SIG-M5 (cell line): ENCODE results near the gene SLC22A17.
"Not testable (repeated sequence)": the region's sequence is repeated elsewhere in the genome, so short reads cannot be mapped to it uniquely, and the experiment has no call there.

Experiments
- DNase-seq: peaks from one replicate; lab custom pipeline; 2025; lab: John Stamatoyannopoulos, UW

The SLC22A17 gene

DNA sequence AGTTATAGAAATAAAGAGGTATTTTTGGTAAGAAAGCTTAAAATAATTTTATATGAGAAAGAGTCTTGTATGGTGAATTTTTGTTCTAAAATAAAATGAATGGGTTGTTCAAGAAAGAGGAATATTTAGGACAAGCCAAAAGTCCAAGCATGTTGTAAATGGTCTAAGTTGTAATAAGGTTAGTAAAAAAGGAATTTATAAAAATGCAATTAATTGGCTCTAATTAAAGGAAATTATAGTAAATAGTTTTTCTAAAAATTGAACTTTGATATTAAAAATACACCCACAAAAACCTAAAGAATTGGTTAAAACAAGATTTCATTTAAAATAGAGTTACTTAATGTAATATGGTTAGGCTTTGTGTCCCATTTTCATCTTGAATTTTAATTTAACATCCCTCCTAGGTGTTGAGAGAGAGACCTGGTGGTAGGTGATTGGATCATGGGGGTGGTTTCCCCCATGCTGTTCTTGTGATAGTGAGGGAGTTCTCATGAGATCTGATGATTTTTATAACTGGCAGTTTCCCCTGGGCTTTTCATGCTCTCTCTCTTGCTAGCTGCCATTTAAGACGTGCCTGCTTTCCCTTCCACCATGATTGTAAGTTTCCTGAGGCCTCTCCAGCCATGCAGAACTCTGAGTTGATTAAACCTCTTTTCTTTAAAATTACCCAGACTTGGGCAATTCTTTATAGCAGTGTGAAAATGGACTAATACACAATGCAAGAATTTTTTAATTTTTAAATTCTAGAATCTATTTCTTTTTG lies 13.0 kb downstream of the SLC22A17 start:
- DNase-seq = no peak

DNA sequence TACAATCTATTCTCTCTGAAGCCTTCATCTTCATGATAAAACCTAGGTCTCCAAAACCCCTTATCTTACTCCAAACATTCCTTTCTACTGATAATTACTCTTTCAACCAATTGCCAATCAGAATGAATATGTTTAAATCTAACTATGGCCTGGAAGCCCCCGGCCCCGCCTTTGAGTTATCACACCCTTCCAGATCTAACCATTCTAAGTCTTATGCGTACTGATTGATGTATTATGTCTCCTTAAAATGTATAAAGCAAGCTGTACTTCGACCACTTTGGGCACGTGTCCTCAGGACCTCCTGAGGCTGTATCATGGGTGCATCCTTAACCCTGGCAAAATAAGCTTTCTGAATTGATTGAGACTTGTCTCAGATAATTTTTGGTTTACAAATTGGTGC lies 17.1 kb downstream of the SLC22A17 start:
- no peak for DNase-seq

DNA sequence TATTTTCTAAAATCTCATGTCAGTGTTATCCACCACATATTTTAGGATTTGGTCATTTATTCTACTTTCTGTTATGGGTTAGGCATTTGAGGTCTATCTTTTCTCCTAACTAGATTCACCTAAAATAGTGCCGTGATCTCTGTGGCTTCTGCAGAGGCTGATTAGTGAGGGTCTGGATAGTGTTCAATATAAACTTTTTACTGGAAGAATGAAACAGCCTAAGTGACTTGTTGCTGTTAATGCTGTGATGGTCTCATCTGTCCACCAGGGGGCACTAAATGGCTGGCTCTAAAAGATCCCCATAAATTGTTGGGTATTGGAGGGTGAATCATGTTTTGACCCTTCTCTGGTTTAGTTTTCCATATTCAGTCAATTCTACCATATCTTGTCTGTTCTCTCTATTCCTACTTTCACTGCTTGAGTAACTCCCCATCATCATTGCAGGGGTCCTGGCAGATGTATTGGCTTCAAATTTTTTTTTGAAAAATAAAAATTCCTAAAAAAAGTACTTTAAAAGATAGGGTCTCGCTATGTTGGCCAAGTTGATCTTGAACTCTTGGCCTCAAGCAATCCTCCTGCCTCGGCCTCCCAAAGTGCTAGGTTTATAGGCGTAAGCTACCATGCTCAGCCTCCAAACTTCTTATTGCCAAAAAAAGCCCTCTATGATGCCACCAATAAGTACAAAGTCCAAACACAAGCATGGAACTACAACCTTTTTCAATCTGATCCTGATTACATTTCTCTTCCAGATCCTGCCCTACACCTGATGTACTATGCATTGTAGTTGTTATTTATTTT lies 24.5 kb downstream of the SLC22A17 start:
- no peak for DNase-seq

DNA sequence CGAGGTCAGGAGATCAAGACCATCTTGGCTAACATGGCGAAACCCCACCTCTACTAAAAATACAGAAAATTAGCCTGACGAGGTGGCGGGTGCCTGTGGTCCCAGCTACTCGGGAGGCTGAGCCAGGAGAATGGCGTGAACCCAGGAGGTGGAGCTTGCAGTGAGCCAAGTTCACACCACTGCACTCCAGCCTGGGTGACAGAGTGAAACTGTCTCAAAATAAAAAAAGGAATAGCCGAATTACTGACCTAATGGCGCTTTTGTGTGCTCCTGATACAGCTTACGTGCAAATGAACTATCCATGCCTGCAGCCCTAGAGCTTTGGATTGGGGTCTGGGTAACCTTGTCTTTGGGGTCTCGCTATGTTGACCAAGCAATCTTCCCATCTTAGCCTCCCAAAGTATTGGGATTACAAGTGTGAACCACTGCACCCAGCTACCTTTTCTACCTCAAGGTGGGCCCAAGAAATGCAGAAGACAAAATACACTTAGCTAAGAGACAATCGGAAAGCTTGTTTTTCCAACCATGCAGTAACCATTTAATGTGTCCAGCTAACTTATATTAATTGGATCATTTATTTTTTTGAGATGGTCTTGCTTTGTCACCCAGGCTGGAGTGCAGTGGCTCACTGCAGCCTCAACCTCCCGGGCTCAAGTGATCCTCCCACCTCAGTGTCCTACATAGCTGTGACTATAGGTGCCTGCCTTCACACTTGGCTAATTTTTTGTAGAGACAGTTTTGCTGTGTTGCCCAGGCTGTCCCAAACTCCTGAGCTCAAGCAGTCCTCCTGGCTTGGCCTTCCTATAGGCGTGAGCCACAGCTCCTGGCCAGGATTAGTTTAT lies 26.0 kb downstream of the SLC22A17 start:
- DNase-seq = no peak

DNA sequence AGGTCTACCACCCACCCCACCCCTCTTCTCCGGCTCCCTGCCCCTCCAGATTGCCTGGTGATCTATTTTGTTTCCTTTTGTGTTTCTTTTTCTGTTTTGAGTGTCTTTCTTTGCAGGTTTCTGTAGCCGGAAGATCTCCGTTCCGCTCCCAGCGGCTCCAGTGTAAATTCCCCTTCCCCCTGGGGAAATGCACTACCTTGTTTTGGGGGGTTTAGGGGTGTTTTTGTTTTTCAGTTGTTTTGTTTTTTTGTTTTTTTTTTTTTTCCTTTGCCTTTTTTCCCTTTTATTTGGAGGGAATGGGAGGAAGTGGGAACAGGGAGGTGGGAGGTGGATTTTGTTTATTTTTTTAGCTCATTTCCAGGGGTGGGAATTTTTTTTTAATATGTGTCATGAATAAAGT lies 26.9 kb downstream of the SLC22A17 start:
- DNase-seq = not testable (repeated sequence)

DNA sequence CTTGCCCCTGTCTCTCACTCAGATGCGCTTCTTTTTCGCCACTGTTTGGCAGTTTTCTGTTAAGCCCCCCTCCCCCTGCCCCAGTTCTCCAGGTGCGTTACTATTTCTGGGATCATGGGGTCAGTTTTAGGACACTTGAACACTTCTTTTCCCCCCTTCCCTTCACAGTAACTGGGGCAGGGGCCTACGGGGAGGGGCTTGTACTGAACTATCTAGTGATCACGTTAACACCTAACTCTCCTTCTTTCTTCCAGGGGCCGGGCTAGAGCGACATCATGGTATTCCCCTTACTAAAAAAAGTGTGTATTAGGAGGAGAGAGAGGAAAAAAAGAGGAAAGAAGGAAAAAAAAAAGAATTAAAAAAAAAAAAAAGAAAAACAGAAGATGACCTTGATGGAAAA lies 27.7 kb downstream of the SLC22A17 start:
- DNase-seq = no peak

DNA sequence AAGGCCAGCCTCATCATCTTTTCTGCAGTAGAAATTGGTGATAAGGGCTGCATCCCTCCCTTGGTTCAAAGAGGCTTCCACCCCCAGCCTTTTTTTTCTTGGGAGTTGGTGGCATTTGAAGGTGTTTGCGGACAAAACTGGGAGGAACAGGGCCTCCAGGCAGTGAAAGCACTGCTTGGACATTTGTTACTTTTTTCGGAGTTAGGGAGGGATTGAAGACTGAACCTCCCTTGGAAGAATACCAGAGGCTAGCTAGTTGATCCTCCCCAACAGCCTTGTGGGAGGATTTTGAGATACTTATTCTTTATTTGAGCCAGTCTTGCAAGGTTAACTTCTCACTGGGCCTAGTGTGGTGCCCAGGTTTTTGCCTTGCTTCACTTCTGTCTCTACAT lies 28.2 kb downstream of the SLC22A17 start:
- no peak for DNase-seq

DNA sequence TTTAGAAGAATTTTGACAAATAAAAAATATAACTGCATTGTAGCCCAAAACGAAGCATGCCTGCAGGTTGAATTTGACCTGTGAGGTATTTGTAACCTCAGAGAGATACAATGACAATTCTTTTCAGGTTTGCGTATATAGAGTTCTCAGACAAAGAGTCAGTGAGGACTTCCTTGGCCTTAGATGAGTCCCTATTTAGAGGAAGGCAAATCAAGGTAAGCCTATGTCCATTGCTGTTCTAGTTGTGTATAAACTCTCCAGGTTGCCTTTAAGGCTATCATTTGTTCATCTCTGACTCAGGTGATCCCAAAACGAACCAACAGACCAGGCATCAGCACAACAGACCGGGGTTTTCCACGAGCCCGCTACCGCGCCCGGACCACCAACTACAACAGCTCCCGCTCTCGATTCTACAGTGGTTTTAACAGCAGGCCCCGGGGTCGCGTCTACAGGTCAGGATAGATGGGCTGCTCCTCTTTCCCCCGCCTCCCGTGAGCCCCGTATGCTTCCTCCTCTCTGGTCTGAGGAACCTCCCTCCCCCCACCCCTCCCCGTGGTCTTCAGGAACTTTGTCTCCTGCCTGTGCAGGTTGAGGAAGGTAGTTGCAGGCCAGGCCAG lies 28.7 kb downstream of the SLC22A17 start:
- no peak for DNase-seq

DNA sequence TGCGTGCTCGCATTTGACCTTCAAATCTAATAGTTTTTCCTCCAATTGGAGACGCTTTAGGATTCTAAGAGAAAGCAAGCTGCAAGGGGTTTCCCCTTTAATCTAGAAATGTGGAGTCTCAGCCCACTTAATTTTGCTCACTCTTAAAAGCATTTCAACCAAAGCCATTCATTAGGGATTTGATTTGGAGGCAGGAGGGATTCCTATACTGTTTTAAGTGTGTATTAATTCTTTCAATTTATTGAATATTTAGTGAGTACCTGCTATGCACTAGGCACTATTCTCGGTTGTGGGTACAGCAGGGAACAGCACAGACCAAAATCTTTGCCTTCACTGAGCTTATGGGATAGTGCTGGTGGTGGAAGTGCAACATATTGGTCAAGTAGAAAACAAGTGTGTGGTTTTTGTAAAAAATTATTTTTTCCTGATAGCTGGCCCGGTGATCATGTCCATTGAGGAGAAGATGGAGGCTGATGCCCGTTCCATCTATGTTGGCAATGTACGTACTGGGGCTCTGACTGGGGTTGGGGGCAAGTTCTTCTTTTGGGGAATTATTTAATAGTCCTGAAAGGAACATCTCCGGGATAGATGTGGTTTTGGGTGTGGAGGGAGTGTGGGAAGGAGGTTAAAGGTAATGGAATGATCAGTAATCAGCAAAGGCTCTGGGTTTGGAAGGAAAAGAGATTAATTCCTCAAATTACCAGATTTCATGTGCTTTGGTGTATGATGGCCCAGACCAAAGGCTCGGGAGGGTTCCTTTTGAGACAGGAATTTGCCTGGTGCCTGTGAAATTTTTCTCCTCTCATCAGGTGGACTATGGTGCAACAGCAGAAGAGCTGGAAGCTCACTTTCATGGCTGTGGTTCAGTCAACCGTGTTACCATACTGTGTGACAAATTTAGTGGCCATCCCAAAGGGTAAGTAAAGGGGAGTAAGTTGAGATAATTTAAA lies 29.8 kb downstream of the SLC22A17 start:
- no peak for DNase-seq

DNA sequence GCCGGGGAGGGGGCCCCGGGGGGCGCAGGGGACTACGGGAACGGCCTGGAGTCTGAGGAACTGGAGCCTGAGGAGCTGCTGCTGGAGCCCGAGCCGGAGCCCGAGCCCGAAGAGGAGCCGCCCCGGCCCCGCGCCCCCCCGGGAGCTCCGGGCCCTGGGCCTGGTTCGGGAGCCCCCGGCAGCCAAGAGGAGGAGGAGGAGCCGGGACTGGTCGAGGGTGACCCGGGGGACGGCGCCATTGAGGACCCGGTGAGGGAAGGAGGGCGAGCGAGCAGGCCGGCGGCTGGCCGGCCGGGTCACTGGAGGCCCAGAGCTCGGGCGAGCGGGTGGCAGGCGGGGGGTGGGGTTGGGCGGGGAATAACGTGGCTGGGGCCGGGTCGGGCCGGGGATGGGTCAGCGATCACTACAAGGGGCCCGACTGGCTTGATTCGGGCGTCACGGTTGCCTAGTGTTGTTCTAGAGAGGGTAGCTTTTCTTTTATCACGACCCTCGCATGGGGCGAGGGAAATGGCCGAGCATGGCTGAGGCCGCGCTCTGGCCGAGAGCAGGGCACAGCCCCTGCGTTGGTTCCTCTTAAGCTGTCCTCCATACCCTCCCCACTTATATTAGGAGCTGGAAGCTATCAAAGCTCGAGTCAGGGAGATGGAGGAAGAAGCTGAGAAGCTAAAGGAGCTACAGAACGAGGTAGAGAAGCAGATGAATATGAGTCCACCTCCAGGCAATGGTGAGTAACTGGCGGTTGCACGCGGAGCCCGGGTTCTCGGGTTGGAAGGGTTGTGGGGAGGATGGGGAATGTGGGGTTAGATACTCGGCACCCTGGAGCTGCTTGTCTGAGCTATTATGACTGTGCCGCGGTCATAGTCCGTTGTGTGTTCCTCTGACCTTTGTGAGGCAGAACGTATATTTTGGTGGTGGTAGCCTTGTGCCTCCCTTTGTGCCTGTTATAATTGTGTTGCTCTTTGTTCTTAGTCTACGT lies 30.8 kb downstream of the SLC22A17 start:
- no peak for DNase-seq

DNA sequence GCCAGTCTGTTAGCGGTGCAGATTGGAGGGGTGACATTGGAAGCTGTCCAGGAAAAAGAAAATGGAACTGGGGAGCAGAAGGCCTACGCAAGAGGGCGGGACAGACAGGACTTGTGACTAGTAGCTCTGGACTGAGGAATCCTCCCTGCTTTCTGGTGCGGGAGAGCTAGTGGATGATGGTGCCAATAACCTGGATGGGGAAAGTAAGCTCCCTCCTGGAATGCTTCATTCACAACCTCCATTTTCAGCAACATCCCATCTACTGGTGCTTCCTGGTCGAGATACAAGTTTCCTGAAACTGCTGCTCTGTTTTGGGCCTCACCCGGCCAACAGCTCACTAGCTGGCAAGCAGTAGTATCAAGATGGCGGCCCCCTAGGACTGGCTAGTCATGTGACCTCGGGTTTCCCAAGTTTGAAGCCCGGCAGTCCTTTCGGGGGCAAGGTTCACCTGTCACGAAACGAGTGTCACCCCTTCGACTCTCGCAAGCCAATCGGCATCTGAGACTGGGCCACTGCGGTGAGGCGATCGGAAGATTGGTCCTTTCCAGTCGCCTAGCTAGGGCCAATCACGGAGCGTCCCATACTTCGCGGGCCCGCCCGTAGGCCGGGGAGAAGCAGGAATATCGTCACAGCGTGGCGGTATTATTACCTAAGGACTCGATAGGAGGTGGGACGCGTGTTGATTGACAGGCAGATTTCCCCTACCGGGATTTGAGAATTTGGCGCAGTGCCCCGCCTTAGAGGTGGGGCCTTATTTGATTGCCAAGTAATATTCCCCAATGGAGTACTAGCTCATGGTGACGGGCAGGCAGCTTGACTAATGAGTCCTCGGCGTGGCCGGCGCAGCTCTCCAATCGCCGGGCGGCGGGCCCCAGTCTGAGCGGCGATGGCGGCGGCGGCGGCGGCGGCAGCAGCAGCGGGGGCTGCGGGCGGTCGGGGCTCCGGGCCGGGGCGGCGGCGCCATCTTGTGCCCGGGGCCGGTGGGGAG lies 31.8 kb downstream of the SLC22A17 start, which contains the start of gene PABPN1:
Gene PABPN1 (plus strand): TSS at position 874 of the 988 bp plus-strand sequence. CDS start 13 bp downstream, at position 887.
- DNase-seq = peak; percentile 98

DNA sequence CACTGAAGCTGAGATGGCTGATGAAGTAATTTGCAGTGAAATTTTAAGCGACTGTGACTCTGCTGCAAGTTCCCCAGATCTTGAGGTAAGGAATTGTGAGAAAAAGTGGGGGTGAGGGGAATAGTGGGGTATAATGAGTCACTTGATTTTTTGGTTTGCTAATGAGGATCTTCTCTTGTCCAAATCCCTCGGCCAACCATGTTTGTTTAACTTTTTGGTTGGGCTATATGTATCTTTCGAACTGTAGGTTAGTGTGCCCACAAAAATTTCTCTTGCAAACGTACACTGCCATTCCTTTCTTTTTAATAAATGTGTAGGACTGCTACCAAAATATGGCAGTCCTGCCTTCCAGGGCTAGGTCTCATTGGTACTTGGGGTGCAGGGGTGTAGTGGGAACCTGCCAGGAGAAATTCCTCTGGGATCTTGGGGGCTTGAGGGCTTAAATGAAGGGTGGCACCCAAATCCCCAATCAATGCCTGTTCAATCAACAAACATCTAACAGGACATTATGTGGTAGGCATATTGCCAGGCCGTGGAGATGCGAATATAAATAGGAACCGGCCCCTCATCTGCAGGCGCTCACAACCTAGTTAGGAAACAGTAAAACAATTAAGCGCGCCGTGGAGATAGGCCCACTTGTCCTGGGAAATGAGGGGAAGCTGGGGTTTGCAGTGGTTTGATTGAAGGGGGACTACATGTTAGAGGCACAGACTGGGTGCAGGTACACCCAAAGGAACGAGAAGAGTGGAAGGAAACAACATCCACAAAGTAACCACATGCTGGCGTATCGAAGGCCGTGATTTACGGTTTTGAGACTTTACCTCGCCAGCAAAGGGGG lies 32.7 kb downstream of the SLC22A17 start:
- DNase-seq = no peak

DNA sequence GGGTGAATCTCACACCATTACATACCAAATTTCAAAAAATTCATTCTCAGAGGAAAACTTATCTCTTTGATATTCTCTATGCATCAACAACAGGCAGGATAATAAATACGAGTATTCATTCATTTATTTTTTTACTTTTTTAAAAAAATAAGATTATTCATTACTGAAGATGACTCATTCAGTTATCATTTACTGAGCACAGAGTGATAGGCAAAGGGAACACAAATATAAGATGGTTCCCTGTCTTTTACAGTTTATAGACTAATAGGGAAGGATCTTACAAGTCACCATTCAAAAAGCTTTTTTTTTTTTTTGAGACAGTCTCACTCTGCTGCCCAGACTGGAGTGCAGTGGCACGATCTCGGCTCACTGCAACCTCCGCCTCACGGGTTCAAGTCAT lies 36.4 kb downstream of the SLC22A17 start:
- no peak for DNase-seq

DNA sequence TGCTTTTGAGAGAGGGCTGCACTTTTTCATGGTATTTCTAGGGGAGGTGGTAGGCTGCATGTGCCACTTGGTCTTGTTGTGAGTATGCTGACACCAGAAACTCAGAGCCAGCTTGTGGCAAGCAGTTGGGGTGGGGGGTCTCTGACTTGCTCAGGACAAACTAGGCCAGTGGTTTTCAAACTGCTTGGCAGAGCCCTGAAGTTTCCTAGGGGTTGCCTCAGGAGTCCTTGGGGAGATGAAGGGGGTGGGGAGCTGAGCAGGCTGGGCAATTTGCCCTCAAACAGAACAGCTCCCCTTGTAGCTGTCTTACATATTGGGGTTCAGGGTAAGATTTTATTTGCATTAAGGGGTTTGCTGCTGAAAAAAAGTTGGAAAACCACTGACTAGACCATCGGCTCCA lies 42.1 kb downstream of the SLC22A17 start:
- no peak for DNase-seq

DNA sequence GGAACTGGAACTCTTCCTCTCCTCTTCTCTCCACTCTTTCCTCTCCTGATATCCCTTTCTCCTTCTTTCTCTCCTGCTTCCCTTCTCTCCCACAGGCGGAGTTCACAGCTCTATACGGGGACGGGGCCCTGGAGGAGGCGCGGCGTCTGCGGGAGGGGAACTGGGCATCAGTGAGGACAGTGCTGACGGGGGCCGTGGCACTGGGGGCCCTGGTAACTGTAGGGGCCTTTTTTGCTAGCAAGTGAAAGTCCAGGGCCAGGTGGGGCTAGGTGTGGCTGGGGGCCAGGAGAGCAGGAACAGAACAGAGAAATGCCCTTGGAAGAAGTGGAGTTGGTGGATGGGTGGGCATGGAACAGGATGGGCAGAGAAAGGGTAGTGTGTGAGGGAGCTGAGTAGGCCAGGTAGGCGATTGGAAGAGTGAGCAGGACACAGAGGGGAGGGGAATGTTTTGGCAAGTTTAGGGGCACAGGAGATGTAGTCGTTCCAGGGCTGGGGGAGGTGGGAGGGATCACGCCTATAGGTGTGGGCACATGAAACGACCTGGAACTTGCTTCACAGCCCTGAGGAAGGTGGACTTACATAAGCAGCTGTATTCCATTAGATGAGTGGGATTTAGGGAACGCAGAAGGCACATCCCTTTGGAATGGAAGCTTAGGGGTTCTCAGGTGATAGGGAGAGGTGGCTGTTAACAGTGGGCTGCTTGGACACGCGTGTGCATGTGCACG lies 43.8 kb downstream of the SLC22A17 start:
- no peak for DNase-seq
